Body of pancreas (tissue), 4 donors: ENCODE data around the gene TNS3.

Experiments used
- CTCF ChIP-seq, 7 experiments: fragments of 450-650 bp in 4 of 7; fragments of 200-600 bp in 3 of 7; sonication (generic) in 3 of 7; IDR thresholded peaks; one replicate each; pipeline ENCODE4 v1.5.1; 2016 to 2019; ENCODE audit warnings: antibody characterized with exemption in 7 of 7
- POLR2A ChIP-seq, 3 donors: fragments of 450-650 bp; IDR thresholded peaks; one replicate each; pipeline ENCODE4 v1.6.1; 2016; ENCODE audit warnings: antibody characterized with exemption in 3 of 3, mild to moderate bottlenecking in 2 of 3

- no peak for TF ChIP-seq CTCF (IDR thresholded peaks at IDR 0.05)
- TF ChIP-seq POLR2A (IDR thresholded peaks at IDR 0.05), result no peak
Measured at GRCh38 chr7:47413526-47414341, 168.2 kb downstream of the TNS3 start.
